A549 (cell line): ENCODE measurements around the gene TSPEAR. TPM values are rescaled to one million over a fixed set of nuclear protein-coding genes. Genes with fewer than 3 reads are reported as not detected.

Source experiments
- ATAC-seq, 2 experiments: fragments of 200-7000 bp in 1 of 2; fragments of >200 bp in 1 of 2; cut with Nextera tagmentation in 1 of 2; cut with Tn5 transposase in 1 of 2; 3 replicates each; pipeline versions ENCODE4 v1.8.0 to v1.9.1; 2018 to 2020; ENCODE audit warnings: mild to moderate bottlenecking in 1 of 2, moderate library complexity in 1 of 2
- CTCF ChIA-PET: fragments of 300-600 bp; sonication (Branson Sonifier 250); formaldehyde crosslinking; extraction: SDS; loops from one replicate; lab custom pipeline; 2021; ENCODE audit warnings: antibody characterized with exemption, inconsistent platforms; lab: Yijun Ruan, JAX
- POLR2A ChIA-PET: fragments of 350-600 bp; formaldehyde crosslinking; extraction: SDS; loops from one replicate; lab custom pipeline; 2021; ENCODE audit warnings: antibody characterized with exemption, inconsistent platforms; lab: Yijun Ruan, JAX
- DNase-seq, 2 experiments: peaks; one replicate each; pipeline versions ENCODE4 v3.0.0 to v3.0.0-alpha.2; 2011 to 2016; ENCODE audit warnings: low read depth in 1 of 2, low spot score in 1 of 2
- FAIRE-seq: peaks from 2 replicates; lab custom pipeline; 2011; peaks lifted over from hg19 to GRCh38; lab: Jason Lieb, UNC
- H3K27ac ChIP-seq, 2 experiments: fragments of >200 bp; sonication (Bioruptor Twin); formaldehyde crosslinking; 3 replicates each; pipeline ENCODE4 v1.5.1; 2016 to 2017
- H3K4me1 ChIP-seq: fragments of >200 bp; sonication (Bioruptor Twin); formaldehyde crosslinking; 3 replicates; pipeline ENCODE4 v1.6.1; 2016
- H3K4me2 ChIP-seq: fragments of >200 bp; sonication (Bioruptor Twin); formaldehyde crosslinking; 3 replicates; pipeline ENCODE4 v1.6.1; 2016
- H3K4me3 ChIP-seq: fragments of >200 bp; sonication (Bioruptor Twin); formaldehyde crosslinking; 3 replicates; pipeline ENCODE4 v1.5.1; 2016
- H3K9me3 ChIP-seq: fragments of >200 bp; sonication (Bioruptor Twin); formaldehyde crosslinking; 3 replicates; pipeline ENCODE4 v1.6.1; 2016
- BHLHE40 ChIP-seq: IDR thresholded peaks from 2 replicates; pipeline ENCODE4 v1.6.1; 2012; ENCODE audit warnings: low read depth, low read length, inconsistent platforms
- CBX8 ChIP-seq: fragments of 200-600 bp; sonication (generic); IDR thresholded peaks from 2 replicates; pipeline ENCODE4 v1.6.1; 2016
- CEBPB ChIP-seq, 2 experiments: fragments of >200 bp in 1 of 2; sonication (Bioruptor Twin) in 1 of 2; formaldehyde crosslinking in 1 of 2; IDR thresholded peaks; 2 replicates each; pipeline ENCODE4 v1.6.1; 2012 to 2016
- EP300 ChIP-seq, 2 experiments: fragments of >200 bp; sonication (Bioruptor Twin); formaldehyde crosslinking; IDR thresholded peaks; 2 replicates in 1 of 2; 3 replicates in 1 of 2; pipeline ENCODE4 v1.6.1; 2016 to 2017
- FOSL2 ChIP-seq, 2 experiments: fragments of 450-650 bp in 1 of 2; fragments of >200 bp in 1 of 2; sonication (Bioruptor Twin) in 1 of 2; formaldehyde crosslinking; IDR thresholded peaks; 2 replicates each; pipeline versions ENCODE4 v1.5.0 to v1.6.1; 2016 to 2020; ENCODE audit warnings: mild to moderate bottlenecking in 1 of 2, moderate library complexity in 1 of 2
- FOXS1 ChIP-seq: fragments of 250-450 bp; sonication (Bioruptor Pico); IDR thresholded peaks from 2 replicates; pipeline ENCODE4 v1.5.0; 2020; ENCODE audit warnings: mild to moderate bottlenecking, moderate library complexity
- GATA3 ChIP-seq: IDR thresholded peaks from 2 replicates; pipeline ENCODE4 v1.6.1; 2012; ENCODE audit warnings: borderline replicate concordance
- HOXB13 ChIP-seq: fragments of 250-450 bp; sonication (Bioruptor Pico); IDR thresholded peaks from 2 replicates; pipeline ENCODE4 v1.5.0; 2020; ENCODE audit warnings: low read depth, mild to moderate bottlenecking, moderate library complexity
- JUN ChIP-seq, 2 experiments: fragments of >200 bp; sonication (Bioruptor Twin); formaldehyde crosslinking; IDR thresholded peaks; 2 replicates in 1 of 2; 3 replicates in 1 of 2; pipeline ENCODE4 v1.6.1; 2016 to 2017
- KDM1A ChIP-seq: fragments of 200-600 bp; sonication (generic); IDR thresholded peaks from 2 replicates; pipeline ENCODE4 v1.6.1; 2016; ENCODE audit warnings: low read depth, mild to moderate bottlenecking
- KDM5A ChIP-seq: fragments of 200-600 bp; sonication (generic); IDR thresholded peaks from 2 replicates; pipeline ENCODE4 v1.6.1; 2016; ENCODE audit warnings: antibody characterized with exemption, mild to moderate bottlenecking
- MAZ ChIP-seq: fragments of 150-350 bp; IDR thresholded peaks from 2 replicates; pipeline ENCODE4 v1.6.1; 2014; ENCODE audit warnings: antibody characterized with exemption, low read depth, low read length, borderline replicate concordance
- MYC ChIP-seq: IDR thresholded peaks from 2 replicates; pipeline ENCODE4 v1.6.1; 2012; ENCODE audit warnings: mild to moderate bottlenecking, inconsistent platforms, low read length, improper control_type of control experiment, borderline replicate concordance
- NFE2L2 ChIP-seq: fragments of 150-350 bp; conservative IDR thresholded peaks from 2 replicates; pipeline ENCODE4 v1.6.1; 2014; ENCODE audit warnings: low read length
- RAD21 ChIP-seq, 2 experiments: fragments of >200 bp in 1 of 2; sonication (Bioruptor Twin) in 1 of 2; formaldehyde crosslinking in 1 of 2; IDR thresholded peaks in 1 of 2; conservative IDR thresholded peaks in 1 of 2; 2 replicates in 1 of 2; 3 replicates in 1 of 2; pipeline ENCODE4 v1.6.1; 2012 to 2018; ENCODE audit warnings: inconsistent platforms in 1 of 2
- RARB ChIP-seq: fragments of 250-450 bp; sonication (Bioruptor Pico); IDR thresholded peaks from 2 replicates; pipeline ENCODE4 v1.8.0; 2021; ENCODE audit warnings: mild to moderate bottlenecking, moderate library complexity
- RCOR1 ChIP-seq: fragments of 150-350 bp; IDR thresholded peaks from 2 replicates; pipeline ENCODE4 v1.6.1; 2014; ENCODE audit warnings: antibody characterized with exemption, low read length, low read depth
- RNF2 ChIP-seq: fragments of 200-600 bp; sonication (generic); IDR thresholded peaks from 2 replicates; pipeline ENCODE4 v1.6.1; 2016; ENCODE audit warnings: low read depth, mild to moderate bottlenecking, antibody characterized with exemption, moderate library complexity, borderline replicate concordance
- SMC3 ChIP-seq: fragments of >200 bp; sonication (Bioruptor Twin); formaldehyde crosslinking; IDR thresholded peaks from 3 replicates; pipeline ENCODE4 v1.6.1; 2018; ENCODE audit warnings: inconsistent platforms
- SREBF2 ChIP-seq: fragments of 450-650 bp; IDR thresholded peaks from 2 replicates; pipeline ENCODE4 v1.6.1; 2014; ENCODE audit warnings: mild to moderate bottlenecking, moderate library complexity
- TFCP2L1 ChIP-seq: fragments of 250-450 bp; sonication (Bioruptor Pico); IDR thresholded peaks from 2 replicates; pipeline ENCODE4 v1.5.0; 2021; ENCODE audit warnings: mild to moderate bottlenecking
- ZNF302 ChIP-seq: fragments of 250-450 bp; sonication (Bioruptor Pico); IDR thresholded peaks from 2 replicates; pipeline ENCODE4 v1.9.0; 2021; ENCODE audit warnings: inconsistent platforms, mild to moderate bottlenecking, moderate library complexity
- WGBS: methylation state at CpG from one replicate; pipeline ENCODE4 v1.1.6; 2017; ENCODE audit errors: missing lambda C conversion rate; 5-methylcytosine and 5-hydroxymethylcytosine counted together
- polyA plus RNA-seq, 4 experiments: library from polyadenylated mRNA; depleted of rRNA in 3 of 4; stranded (reverse); fragments of >200 nt; fragmentation: RNase III in 1 of 4; extraction: RNeasy Plus Mini Kit Qiagen cat#74134 plus additional on column Dnase treatment in 1 of 4; gene quantifications; 2 replicates in 3 of 4; 3 replicates in 1 of 4; pipeline ENCODE4 v1.2.3, GENCODE V29; 2011 to 2017
- TF ChIP-seq, protein P1 (sequence below): fragments of 250-450 bp; sonication (Bioruptor Pico); IDR thresholded peaks from 2 replicates; pipeline ENCODE4 v1.5.0; 2020; ENCODE audit warnings: low read depth, mild to moderate bottlenecking, moderate library complexity
- TF ChIP-seq, protein P2 (sequence below): IDR thresholded peaks from 2 replicates; pipeline ENCODE4 v1.6.1; 2012
- TF ChIP-seq, protein P3 (sequence below): fragments of >200 bp; sonication (Bioruptor Twin); formaldehyde crosslinking; IDR thresholded peaks from 3 replicates; pipeline ENCODE4 v1.5.1; 2016
- TF ChIP-seq, protein P4 (sequence below): fragments of >200 bp; sonication (Bioruptor Twin); formaldehyde crosslinking; IDR thresholded peaks from 2 replicates; pipeline ENCODE4 v1.6.1; 2016

Gene TSPEAR
- polyA plus RNA-seq, 2 of the 4 experiments (the other 2 are of a cell fraction), result not detected

DNA sequence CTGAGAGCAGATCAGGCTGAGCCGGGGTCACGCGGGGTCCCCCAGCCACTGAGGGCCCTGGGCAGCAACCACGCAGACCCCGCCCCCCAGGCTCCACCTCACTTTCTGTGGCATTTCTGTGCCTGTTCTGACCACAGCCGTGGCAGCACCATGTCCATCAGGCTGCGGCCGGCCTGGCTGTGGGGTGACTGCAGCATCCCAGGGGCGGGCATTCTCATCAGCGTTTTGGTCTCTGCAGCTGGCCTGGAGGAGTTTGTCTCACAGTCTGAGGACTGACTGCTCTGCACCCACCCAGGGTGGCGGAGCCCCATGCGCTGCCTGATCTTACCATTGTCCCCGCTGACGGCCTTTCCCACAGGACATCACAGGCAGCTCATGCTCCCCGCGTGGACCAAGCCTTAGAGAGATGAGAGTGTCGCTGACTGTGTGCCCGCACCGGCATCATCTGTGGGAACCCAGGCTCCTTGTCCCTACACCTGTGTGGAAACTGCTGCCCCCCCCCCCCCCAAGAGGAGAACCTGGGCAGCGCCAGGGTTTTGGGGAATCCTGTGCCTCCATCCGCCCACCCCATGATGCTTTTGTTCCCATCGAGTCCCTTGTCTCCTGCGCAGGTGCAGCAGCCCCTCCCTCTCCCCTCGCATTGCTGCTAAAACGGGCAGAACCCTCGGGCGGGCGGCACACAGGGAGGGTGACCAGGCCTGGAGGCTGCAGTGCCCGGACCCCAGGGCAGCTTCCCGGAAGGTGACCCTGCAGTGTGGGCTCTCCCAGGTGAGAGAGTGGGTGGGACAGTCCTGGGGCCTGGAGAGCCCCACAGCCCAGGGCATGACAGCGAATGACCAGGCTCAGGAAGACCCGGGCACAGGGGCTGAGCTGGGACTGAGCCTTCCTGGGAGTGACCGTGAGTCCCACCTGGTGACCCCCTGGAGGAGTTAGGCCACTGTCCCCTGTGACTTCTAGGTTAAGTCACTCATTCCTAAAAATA is 173.2 kb downstream of the TSPEAR start:
- no peak overlapping the region for H3K27ac ChIP-seq
- DNase-seq, result no peak
- no peak for TF ChIP-seq CBX8
- no peak for TF ChIP-seq RARB
- TF ChIP-seq RNF2, result no peak
- no peak for TF ChIP-seq NFE2L2
- TF ChIP-seq, protein P1, sequence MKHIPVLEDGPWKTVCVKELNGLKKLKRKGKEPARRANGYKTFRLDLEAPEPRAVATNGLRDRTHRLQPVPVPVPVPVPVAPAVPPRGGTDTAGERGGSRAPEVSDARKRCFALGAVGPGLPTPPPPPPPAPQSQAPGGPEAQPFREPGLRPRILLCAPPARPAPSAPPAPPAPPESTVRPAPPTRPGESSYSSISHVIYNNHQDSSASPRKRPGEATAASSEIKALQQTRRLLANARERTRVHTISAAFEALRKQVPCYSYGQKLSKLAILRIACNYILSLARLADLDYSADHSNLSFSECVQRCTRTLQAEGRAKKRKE (CRISPR knock-in tag), result no peak
- TF ChIP-seq GATA3, result no peak
- no peak for TF ChIP-seq FOXS1 (CRISPR knock-in tag)
- no peak for TF ChIP-seq KDM5A
- TF ChIP-seq, protein P2, sequence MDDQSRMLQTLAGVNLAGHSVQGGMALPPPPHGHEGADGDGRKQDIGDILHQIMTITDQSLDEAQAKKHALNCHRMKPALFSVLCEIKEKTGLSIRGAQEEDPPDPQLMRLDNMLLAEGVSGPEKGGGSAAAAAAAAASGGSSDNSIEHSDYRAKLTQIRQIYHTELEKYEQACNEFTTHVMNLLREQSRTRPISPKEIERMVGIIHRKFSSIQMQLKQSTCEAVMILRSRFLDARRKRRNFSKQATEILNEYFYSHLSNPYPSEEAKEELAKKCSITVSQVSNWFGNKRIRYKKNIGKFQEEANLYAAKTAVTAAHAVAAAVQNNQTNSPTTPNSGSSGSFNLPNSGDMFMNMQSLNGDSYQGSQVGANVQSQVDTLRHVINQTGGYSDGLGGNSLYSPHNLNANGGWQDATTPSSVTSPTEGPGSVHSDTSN, result no peak
- TF ChIP-seq MYC, result no peak
- no peak for TF ChIP-seq TFCP2L1 (CRISPR knock-in tag)
- no peak for TF ChIP-seq CEBPB (IDR thresholded peaks at IDR 0.05)
- no peak for TF ChIP-seq FOSL2 (IDR thresholded peaks at IDR 0.05)
- TF ChIP-seq FOSL2 (CRISPR knock-in tag; IDR thresholded peaks at IDR 0.05), result no peak
- TF ChIP-seq JUN (IDR thresholded peaks at IDR 0.05), result no peak
- TF ChIP-seq RAD21 (conservative IDR thresholded peaks at IDR 0.05 in 1 of 2, IDR thresholded peaks at IDR 0.05 in 1 of 2), result no peak
- TF ChIP-seq, protein P3, sequence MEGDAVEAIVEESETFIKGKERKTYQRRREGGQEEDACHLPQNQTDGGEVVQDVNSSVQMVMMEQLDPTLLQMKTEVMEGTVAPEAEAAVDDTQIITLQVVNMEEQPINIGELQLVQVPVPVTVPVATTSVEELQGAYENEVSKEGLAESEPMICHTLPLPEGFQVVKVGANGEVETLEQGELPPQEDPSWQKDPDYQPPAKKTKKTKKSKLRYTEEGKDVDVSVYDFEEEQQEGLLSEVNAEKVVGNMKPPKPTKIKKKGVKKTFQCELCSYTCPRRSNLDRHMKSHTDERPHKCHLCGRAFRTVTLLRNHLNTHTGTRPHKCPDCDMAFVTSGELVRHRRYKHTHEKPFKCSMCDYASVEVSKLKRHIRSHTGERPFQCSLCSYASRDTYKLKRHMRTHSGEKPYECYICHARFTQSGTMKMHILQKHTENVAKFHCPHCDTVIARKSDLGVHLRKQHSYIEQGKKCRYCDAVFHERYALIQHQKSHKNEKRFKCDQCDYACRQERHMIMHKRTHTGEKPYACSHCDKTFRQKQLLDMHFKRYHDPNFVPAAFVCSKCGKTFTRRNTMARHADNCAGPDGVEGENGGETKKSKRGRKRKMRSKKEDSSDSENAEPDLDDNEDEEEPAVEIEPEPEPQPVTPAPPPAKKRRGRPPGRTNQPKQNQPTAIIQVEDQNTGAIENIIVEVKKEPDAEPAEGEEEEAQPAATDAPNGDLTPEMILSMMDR, result no peak
- TF ChIP-seq SMC3, result no peak
- TF ChIP-seq EP300 (IDR thresholded peaks at IDR 0.05), result no peak
- ATAC-seq, result no peak
- H3K4me1 ChIP-seq, result no peaks in the 10 kb centered on the region
- no peak for FAIRE-seq
- POLR2A ChIA-PET, result no interaction called here
- 74% methylated on average over 10 of the region's 33 CpGs for WGBS
- CTCF ChIA-PET, result no interaction called here
- H3K4me3 ChIP-seq, result no peak overlapping the region
- H3K9me3 ChIP-seq, result peaks cover 14% of the 10 kb centered on the region; the same call in 2 of the 3 replicates
- no peak overlapping the region for H3K4me2 ChIP-seq

DNA sequence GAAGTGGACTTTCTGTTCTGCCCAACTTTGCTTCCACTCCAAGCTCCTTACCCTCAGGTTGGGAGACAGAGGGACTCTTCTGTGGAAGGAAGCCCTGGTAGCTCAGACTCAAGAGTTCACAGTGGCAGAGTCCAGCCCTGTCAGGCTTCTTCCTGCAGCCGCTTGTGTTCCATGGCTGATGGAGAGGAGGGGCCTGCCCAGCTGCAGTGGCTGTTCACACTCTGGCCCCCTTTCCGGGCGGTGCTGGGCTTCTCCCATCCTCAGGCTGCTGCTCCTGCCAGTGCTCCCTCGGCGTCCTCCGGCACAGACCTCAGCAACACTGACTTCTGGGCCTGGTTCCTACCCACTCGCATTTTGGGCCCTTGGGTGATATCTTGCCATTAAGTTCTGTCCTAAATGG is 175.4 kb downstream of the TSPEAR start:
- H3K4me1 ChIP-seq, result no peaks in the 10 kb centered on the region
- FAIRE-seq, result no peak
- H3K27ac ChIP-seq, result no peak overlapping the region
- H3K4me2 ChIP-seq, result no peak overlapping the region
- ATAC-seq, result no peak
- ChIA-PET CTCF (no interaction called here), POLR2A (no interaction called here)
- no peaks in the 10 kb centered on the region for H3K9me3 ChIP-seq
- H3K4me3 ChIP-seq, result no peak overlapping the region
- WGBS, result 55% methylated on average over 6 of the region's 7 CpGs
- no peak for TF ChIP-seq ZNF302 (CRISPR knock-in tag)
- TF ChIP-seq MAZ, result no peak
- no peak for TF ChIP-seq RCOR1
- TF ChIP-seq HOXB13 (CRISPR knock-in tag), result no peak
- TF ChIP-seq, protein P4, sequence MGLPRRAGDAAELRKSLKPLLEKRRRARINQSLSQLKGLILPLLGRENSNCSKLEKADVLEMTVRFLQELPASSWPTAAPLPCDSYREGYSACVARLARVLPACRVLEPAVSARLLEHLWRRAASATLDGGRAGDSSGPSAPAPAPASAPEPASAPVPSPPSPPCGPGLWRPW, result no peak
- no peak for TF ChIP-seq JUN (IDR thresholded peaks at IDR 0.05)
- TF ChIP-seq BHLHE40, result no peak
- TF ChIP-seq KDM5A, result no peak
- no peak for TF ChIP-seq SREBF2
- no peak for TF ChIP-seq GATA3
- TF ChIP-seq CBX8, result no peak
- no peak for TF ChIP-seq KDM1A
- DNase-seq, result no peak
